Stimulated activated CD4-positive, alpha-beta T cell treated with anti-CD3 and anti-CD28 coated beads, Interleukin-4, amount 100 ng/mL, for 4 hours (primary cell): Measurements from ENCODE around the gene TFF1.

Experiments used
- DNase-seq, 2 experiments: peaks; one replicate each; pipeline ENCODE4 v3.0.0-alpha.2; 2020

TFF1 gene

GRCh38 chr21:42397746-42398394 lies 31.5 kb upstream of the TFF1 start:
- DNase-seq, result no peak

- DNase-seq, result no peak
These were observed 30.7 kb upstream of the TFF1 start for GRCh38 chr21:42396799-42397745.

- DNase-seq, result no peak
These were observed 29.7 kb upstream of the TFF1 start, which contains the start of gene TMPRSS3 for GRCh38 chr21:42395905-42396651. TSS of gene TMPRSS3 (minus strand) at chr21:42396052. CDS start at chr21:42395417, 635 bp downstream.

- no peak for DNase-seq
These were observed 29.0 kb upstream of the TFF1 start for GRCh38 chr21:42395302-42395701.

GRCh38 chr21:42393443-42393950 lies 27.2 kb upstream of the TFF1 start:
- no peak for DNase-seq

GRCh38 chr21:42392731-42393442 lies 26.6 kb upstream of the TFF1 start:
- DNase-seq, result no peak

- no peak for DNase-seq
These were observed 25.0 kb upstream of the TFF1 start for GRCh38 chr21:42391297-42391696.

- DNase-seq, result no peak
These were observed 24.4 kb upstream of the TFF1 start for GRCh38 chr21:42390696-42391095.

GRCh38 chr21:42390193-42390592 lies 23.9 kb upstream of the TFF1 start:
- no peak for DNase-seq

GRCh38 chr21:42389449-42389835 lies 23.1 kb upstream of the TFF1 start:
- no peak for DNase-seq

GRCh38 chr21:42388740-42389448 lies 22.6 kb upstream of the TFF1 start:
- DNase-seq, result no peak

- no peak for DNase-seq
These were observed 21.6 kb upstream of the TFF1 start for GRCh38 chr21:42387843-42388340.

GRCh38 chr21:42387164-42387563 lies 20.8 kb upstream of the TFF1 start:
- DNase-seq, result no peak

GRCh38 chr21:42386034-42386591 lies 19.8 kb upstream of the TFF1 start:
- DNase-seq, result no peak

GRCh38 chr21:42385619-42386018 lies 19.3 kb upstream of the TFF1 start:
- DNase-seq, result no peak

- DNase-seq, result no peak
These were observed 18.7 kb upstream of the TFF1 start for GRCh38 chr21:42384989-42385388.

- DNase-seq, result no peak
These were observed 18.0 kb upstream of the TFF1 start for GRCh38 chr21:42384156-42384945.

- DNase-seq, result no peak
These were observed 17.0 kb upstream of the TFF1 start for GRCh38 chr21:42383331-42383730.

GRCh38 chr21:42382915-42383314 lies 16.6 kb upstream of the TFF1 start:
- DNase-seq, result no peak

GRCh38 chr21:42381347-42381984 lies 15.1 kb upstream of the TFF1 start:
- DNase-seq, result peak in 1 of 2 experiments; percentile 34
